GM18526 (cell line): ENCODE data around the gene TACR2.

Source experiments
- POLR2A ChIP-seq: IDR thresholded peaks from 3 replicates; pipeline ENCODE4 v1.6.1; 2011; ENCODE audit not compliant: insufficient read length; ENCODE audit errors: extremely low read depth

TACR2 gene

DNA sequence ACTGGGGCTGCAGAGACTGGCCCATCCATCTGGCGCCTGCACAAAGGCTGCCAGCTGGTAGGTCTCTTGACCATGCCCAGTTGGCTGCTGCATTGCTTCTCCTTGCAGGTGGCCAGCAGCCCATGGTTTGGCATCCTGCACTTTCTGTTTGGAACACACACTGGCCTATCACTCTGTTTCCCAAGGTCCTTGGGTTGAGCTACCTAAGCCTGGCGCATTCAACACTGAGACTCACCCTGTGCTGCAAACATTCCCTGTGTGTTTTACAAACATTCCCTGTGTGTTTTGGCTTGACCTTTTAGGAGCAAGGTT lies 55.5 kb downstream of the TACR2 start:
- TF ChIP-seq POLR2A = no peak

GRCh38 chr10:69360485-69361302 lies 56.0 kb downstream of the TACR2 start:
- TF ChIP-seq POLR2A = no peak

DNA sequence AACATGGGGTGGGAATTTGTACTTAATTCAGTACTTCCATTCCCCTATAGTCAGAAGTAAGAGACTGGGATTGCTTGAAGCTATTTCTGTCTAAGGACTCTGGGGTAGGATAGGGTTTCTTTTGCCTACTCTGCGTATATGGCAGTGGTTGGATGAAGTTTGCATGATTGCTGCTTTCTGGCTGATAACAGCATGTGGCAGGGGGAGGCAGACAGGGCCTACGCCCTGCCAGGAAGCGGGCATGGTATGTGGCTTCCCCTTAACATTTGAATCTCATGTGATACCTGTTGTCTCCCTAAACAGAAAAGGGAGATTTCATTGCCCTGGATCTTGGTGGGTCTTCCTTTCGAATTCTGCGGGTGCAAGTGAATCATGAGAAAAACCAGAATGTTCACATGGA lies 57.1 kb downstream of the TACR2 start:
- no peak for TF ChIP-seq POLR2A

GRCh38 chr10:69359148-69359547 lies 57.6 kb downstream of the TACR2 start:
- TF ChIP-seq POLR2A = no peak

GRCh38 chr10:69358148-69358795 lies 58.4 kb downstream of the TACR2 start:
- TF ChIP-seq POLR2A = no peak

DNA sequence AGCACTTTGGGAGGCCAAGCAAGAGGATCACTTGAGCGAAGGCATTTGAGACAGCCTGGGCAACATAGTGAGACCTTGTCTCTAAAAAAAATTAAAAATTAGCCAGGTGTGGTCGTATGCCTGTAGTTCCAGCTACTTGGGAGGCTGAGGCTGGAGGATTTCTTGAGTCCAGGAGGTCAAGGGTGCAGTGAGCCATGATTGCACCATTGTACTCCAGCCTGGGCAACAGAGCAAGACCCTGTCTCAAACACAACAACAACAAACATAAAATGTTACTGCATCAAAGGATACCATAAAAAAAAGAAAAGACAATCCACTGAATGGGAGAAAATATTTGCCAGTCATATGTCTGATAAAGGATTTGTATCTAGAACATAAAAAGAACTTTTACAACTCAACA lies 60.5 kb downstream of the TACR2 start:
- TF ChIP-seq POLR2A = no peak

DNA sequence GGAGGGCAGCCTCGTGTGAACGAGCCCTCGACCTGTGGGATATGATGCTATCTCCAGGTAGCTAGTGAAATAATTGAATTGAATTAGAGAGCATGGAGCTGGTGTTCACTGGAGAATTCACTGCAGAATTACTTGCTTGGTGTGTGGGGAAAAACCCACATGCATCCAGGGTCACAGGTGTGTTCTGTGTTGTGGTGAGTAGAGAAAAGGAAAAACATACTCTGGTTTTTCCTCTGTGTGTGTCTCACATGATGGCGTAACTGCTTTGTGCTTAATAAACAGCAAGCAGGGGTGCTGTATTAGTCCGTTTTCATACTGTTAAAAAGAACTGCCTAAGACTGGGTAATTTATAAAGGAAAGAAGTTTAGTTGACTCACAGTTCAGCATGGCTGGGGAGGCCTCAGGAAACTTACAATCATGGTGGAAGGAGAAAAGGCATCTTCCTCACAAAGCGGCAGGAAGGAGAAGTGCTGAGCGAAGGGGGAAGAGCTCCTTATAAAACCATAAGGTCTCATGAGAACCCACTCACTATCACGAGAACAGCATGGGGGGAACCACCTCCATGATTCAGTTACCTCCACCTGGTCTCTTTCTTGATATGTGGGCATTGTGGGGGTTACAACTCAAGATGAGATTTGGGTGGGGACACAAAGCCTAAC lies 62.6 kb downstream of the TACR2 start:
- no peak for TF ChIP-seq POLR2A
